Mucosa of descending colon (tissue), 3 donors: Measurements from ENCODE around the gene PTTG1IP. TPM values are rescaled to one million over a fixed set of nuclear protein-coding genes. Genes with fewer than 3 reads are reported as not detected.

Experiments
- ATAC-seq: fragments of 200-7000 bp; cut with Tn5 transposase; one replicate; pipeline ENCODE4 v1.9.1; 2020; ENCODE audit warnings: mild to moderate bottlenecking, moderate library complexity
- DNase-seq, 3 donors: peaks; one replicate each; pipeline ENCODE4 v3.0.0-alpha.2; 2020
- H3K36me3 ChIP-seq: fragments of 200-600 bp; one replicate; pipeline ENCODE4 v1.8.0; 2021; ENCODE audit warnings: low read depth, mild to moderate bottlenecking
- H3K4me1 ChIP-seq: fragments of 200-600 bp; one replicate; pipeline ENCODE4 v1.8.0; 2021; ENCODE audit warnings: low read depth, mild to moderate bottlenecking
- H3K4me3 ChIP-seq: fragments of 200-600 bp; one replicate; pipeline ENCODE4 v1.8.0; 2021; ENCODE audit warnings: mild to moderate bottlenecking
- H3K9me3 ChIP-seq: fragments of 200-600 bp; one replicate; pipeline ENCODE4 v1.8.0; 2021; ENCODE audit warnings: mild to moderate bottlenecking
- CTCF ChIP-seq: fragments of 200-600 bp; IDR thresholded peaks from one replicate; pipeline ENCODE4 v1.8.0; 2022; ENCODE audit warnings: antibody characterized with exemption, mild to moderate bottlenecking
- intact Hi-C, 2 donors: fragments of 100-400 bp; cut with DNase I in 1 of 2; cut with micrococcal nuclease in 1 of 2; formaldehyde crosslinking; loops; one replicate each; pipeline versions ENCODE4 v1.11.0 to v1.11.1; 2022; cut with DNase I, micrococcal nuclease
- total RNA-seq, 3 donors: library from RNA; stranded (reverse); fragmentation: NEBNext Ultra II Directional in 2 of 3; extraction: Animal tissue kit (Norgen Biotek cat#: 25700) in 2 of 3; gene quantifications; one replicate each; pipeline versions ENCODE4 v1.2.1 to v1.2.4, GENCODE V29; 2021 to 2023
- donor health status: DM: no; HTN: no; CAD: no; lungs with moderate emphysema.
- donor health status: DM: no; HTN: no; CAD: no.
- donor health status: DM: no; HTN: yes; CAD: no.

PTTG1IP gene
- total RNA-seq, 3 donors from 2014 or later: 202 to 391 (median 286) TPM

- DNase-seq: peak in 1 of 3 donors; percentile 18
- no peak for ATAC-seq
- no peak overlapping the region for H3K4me3 ChIP-seq
- H3K9me3 ChIP-seq: no peaks in the 10 kb centered on the region
- peaks cover 7% of the 10 kb centered on the region for H3K36me3 ChIP-seq
- TF ChIP-seq CTCF: no peak
- peaks cover 29% of the 10 kb centered on the region for H3K4me1 ChIP-seq
- intact Hi-C loops: no loop called here
Measured at GRCh38 chr21:44855572-44855971, 17.9 kb downstream of the PTTG1IP start.

GRCh38 chr21:44854664-44855446 is 18.6 kb downstream of the PTTG1IP start:
- ATAC-seq: no peak
- H3K36me3 ChIP-seq: peaks cover 10% of the 10 kb centered on the region
- TF ChIP-seq CTCF: no peak
- intact Hi-C loops: no loop called here
- H3K4me1 ChIP-seq: peaks cover 36% of the 10 kb centered on the region
- DNase-seq: peak in 1 of 3 donors; percentile 20
- no peaks in the 10 kb centered on the region for H3K9me3 ChIP-seq
- H3K4me3 ChIP-seq: no peak overlapping the region

- no peak for ATAC-seq
- peaks cover 10% of the 10 kb centered on the region for H3K36me3 ChIP-seq
- H3K4me3 ChIP-seq: no peak overlapping the region
- peak in 1 of 3 donors; percentile 23 for DNase-seq
- H3K4me1 ChIP-seq: peaks cover 39% of the 10 kb centered on the region
- H3K9me3 ChIP-seq: no peaks in the 10 kb centered on the region
- intact Hi-C loops: no loop called here
- TF ChIP-seq CTCF: no peak
Measured at GRCh38 chr21:44854391-44854663, 19.2 kb downstream of the PTTG1IP start.

- ATAC-seq (peak; percentile 66), DNase-seq (peak in 2 of 3 donors; percentile 55 to 56)
- Histone ChIP-seq H3K4me3 (no peak overlapping the region), H3K9me3 (no peaks in the 10 kb centered on the region), H3K36me3 (peaks cover 10% of the 10 kb centered on the region), H3K4me1 (peaks cover 44% of the 10 kb centered on the region)
- TF ChIP-seq CTCF: no peak
- intact Hi-C loops: no loop called here
Measured at GRCh38 chr21:44853601-44854390, 19.7 kb downstream of the PTTG1IP start.

- TF ChIP-seq CTCF: no peak
- no peak overlapping the region for H3K4me3 ChIP-seq
- no peaks in the 10 kb centered on the region for H3K9me3 ChIP-seq
- ATAC-seq: no peak
- peaks cover 67% of the 10 kb centered on the region for H3K4me1 ChIP-seq
- peaks cover 10% of the 10 kb centered on the region for H3K36me3 ChIP-seq
- intact Hi-C loops: no loop called here
- DNase-seq: peak in 1 of 3 donors; percentile 32
Measured at GRCh38 chr21:44850905-44851657, 22.4 kb downstream of the PTTG1IP start.
